Left renal cortex interstitium (tissue), 4 donors: ENCODE data around the gene PRDM4. TPM values are rescaled to one million over a fixed set of nuclear protein-coding genes. Genes with fewer than 3 reads are reported as not detected.
"Not testable (repeated sequence)": the region's sequence is repeated elsewhere in the genome, so short reads cannot be mapped to it uniquely, and the experiment has no call there.

ENCODE experiments used
- DNase-seq, 4 donors: peaks; one replicate each; pipeline ENCODE4 v3.0.0-alpha.2; 2013; ENCODE audit warnings: low read depth in 4 of 4, low spot score in 2 of 4, missing footprints in 1 of 4
- polyA plus RNA-seq, 4 donors: library from polyadenylated mRNA; unstranded; fragments of 120-200 nt; gene quantifications; one replicate each; pipeline ENCODE4 v1.2.1, GENCODE V29; 2013; ENCODE audit not compliant: insufficient read length in 4 of 4

PRDM4 gene
- polyA plus RNA-seq, 4 donors: 35.5 to 47.0 (median 38.6) TPM

DNA sequence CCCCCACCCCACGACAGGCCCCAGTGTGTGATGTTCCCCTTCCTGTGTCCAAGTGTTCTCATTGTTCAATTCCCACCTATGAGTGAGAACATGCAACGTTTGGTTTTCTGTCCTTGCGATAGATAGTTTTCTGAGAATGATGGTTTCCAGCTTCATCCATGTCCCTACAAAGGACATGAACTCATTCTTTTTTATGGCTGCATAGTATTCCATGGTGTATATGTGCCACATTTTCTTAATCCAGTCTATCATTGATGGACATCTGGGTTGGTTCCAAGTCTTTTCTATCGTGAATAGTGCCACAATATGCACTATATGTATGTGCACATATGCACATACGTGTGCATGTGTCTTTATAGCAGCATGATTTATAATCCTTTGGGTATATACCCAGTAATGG lies 55.4 kb downstream of the PRDM4 start:
- DNase-seq: not testable (repeated sequence)

GRCh38 chr12:107704041-107704440 lies 56.9 kb downstream of the PRDM4 start:
- no peak for DNase-seq

- no peak for DNase-seq
Observed at GRCh38 chr12:107702106-107702505, 58.8 kb downstream of the PRDM4 start.

DNA sequence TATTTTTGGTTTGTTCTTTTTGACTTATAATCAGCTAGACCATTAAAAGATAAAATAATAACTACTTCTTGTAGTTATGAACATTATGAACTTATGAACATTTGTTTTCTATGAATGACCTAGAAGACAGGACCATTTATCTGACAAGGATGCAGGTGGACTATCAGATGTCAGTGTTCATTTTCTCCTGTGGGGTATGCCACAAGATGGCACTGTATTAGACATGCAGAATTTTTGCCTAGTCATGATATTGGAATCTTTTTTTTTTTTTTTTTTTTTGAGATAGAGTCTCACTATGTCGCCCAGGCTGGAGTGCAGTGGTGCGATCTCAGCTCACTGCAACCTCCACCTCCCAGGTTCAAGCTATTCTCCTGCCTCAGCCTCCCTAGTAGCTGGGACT lies 65.2 kb downstream of the PRDM4 start:
- not testable (repeated sequence) for DNase-seq

DNA sequence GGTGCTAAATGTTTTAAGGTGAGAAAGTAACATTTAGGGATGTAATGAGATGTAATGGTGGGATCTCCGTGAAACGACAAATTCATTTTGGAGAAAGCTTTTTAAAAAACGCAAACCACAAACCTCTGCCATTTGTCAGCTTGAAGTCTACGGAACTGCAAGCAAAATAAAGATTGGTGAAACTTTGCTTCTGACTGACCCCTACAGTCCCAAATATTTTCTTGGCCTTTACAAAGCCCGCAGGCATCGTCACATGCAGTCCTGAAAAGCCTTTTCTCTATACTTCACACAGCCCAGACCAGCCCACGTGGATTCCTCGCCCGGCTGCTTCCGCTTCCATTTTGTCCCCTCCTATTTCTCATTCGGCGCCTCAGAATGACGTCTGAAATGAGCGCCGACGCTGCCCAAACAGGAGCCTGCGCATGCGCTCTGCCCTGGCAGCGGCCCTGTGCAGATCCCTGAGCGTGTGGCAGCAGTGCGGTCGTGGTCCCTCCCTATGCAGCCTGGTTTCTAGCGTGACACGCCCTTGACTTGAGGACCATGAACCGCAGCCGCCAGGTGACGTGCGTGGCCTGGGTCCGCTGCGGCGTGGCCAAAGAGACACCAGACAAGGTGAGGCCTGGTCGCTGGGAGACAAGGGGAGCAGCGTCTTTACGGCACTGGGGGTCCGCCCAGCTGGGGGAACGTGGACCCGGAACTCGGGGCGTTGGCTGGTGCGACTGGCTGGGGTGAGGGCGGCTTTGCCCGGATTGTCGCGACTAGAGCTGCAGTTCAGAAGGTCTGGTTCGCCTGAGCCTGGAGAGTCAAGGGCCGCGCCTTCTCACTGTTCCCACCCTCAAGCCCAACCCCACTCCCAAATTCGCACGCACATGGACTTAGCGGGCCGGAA lies 75.3 kb downstream of the PRDM4 start, which contains the start of gene PWP1:
TSS of gene PWP1 (plus strand) at position 440 of the 889 bp plus-strand sequence. CDS start at position 541, 101 bp downstream.
- peak; percentile 90 to 97 (median 94) for DNase-seq

DNA sequence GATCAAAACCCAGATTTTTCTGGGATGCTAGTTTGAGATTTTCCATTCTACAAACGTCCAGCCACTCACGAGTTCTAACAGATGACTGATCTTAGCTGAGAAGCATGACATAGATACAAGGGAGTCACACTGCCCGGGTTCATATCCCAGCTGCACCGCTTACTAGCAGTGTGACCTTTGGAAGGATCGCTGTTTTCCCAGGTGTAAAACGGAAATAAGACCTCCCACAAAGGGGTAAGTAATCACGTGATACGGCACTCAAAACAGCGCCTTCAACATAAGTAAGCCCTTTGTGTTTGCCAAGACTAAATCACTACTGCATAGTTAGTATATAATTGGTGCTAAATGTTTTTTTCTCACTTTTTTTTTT lies 76.0 kb downstream of the PRDM4 start:
- peak in 1 of 4 donors; percentile 12 for DNase-seq

- no peak for DNase-seq
Observed at GRCh38 chr12:107684029-107684795, 76.7 kb downstream of the PRDM4 start.

Other genes with a start within 250 kb of the PRDM4 start
- 10 to 100 TPM; 51.9 to 58.6 (median 55.9) TPM for gene PWP1, start 75.3 kb downstream of the PRDM4 start, polyA plus RNA-seq
- not detected for gene ASCL4, start 13.6 kb upstream of the PRDM4 start, polyA plus RNA-seq